Measurements from ENCODE around the gene SMYD5.

DNA sequence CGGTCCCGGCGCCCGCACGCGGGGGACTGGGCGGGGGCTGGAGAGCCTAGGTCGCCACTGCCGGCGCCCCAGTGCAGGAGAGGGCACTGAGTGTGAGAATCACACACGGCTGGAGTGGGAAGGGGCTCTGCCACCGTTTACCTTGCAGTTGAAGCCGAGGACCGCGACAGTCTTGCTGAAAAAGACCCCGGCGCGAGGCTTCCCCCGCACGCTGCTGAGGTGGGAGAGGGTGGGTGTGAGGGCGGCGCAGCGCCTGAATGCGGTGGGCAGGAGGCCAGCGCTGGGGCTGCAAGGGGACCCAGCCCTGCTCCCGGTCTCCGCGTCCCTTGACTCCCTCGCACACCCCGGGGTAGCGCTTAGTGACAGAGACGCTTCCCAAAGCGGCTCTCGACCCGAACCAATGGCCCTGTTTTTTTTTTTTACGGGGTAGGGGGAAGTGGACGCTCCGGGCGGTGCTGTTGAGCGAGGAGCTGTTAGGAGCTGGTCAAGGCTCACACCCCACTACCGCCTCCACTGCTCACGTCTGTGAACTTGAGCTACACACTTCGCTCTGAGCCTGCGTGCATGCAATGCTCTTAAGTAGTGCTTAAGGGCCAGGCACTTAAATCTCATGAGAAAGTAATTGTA lies 10.9 kb upstream of the SMYD5 start:
- TF ChIP-seq CTCF (conservative IDR thresholded peaks at IDR 0.05; ENCODE audit: low read depth, low read length) = no peak
- TF ChIP-seq EZH2 (IDR thresholded peaks at IDR 0.05; ENCODE audit: low read length, unreplicated experiment) = peak; percentile 28
- TF ChIP-seq EZH2phosphoT487 (IDR thresholded peaks at IDR 0.05; ENCODE audit: borderline replicate concordance, low read length) = no peak
